Neural progenitor cell (in vitro differentiated cells): ENCODE data around the gene SPHKAP. TPM values are rescaled to one million over a fixed set of nuclear protein-coding genes. Genes with fewer than 3 reads are reported as not detected.

Experiments
- DNase-seq: peaks from one replicate; pipeline ENCODE4 v3.0.0-alpha.2; 2016; ENCODE audit warnings: low spot score
- H2AFZ ChIP-seq: fragments of 200-600 bp; sonication (generic); replicated peaks from 2 replicates; pipeline ENCODE4 v1.6.1; 2016; ENCODE audit warnings: antibody characterized with exemption
- H3F3A ChIP-seq: fragments of 200-600 bp; sonication (generic); 2 replicates; pipeline ENCODE4 v1.6.1; 2016; ENCODE audit warnings: antibody characterized with exemption, low read depth
- H3K27ac ChIP-seq: fragments of 200-600 bp; sonication (generic); 2 replicates; pipeline ENCODE4 v1.5.1; 2016; ENCODE audit warnings: mild to moderate bottlenecking
- H3K27me3 ChIP-seq: fragments of 200-600 bp; sonication (generic); 2 replicates; pipeline ENCODE4 v1.6.1; 2016; ENCODE audit warnings: mild to moderate bottlenecking, moderate library complexity
- H3K36me3 ChIP-seq: fragments of 200-600 bp; sonication (generic); 2 replicates; pipeline ENCODE4 v1.5.1; 2016
- H3K4me1 ChIP-seq: fragments of 200-600 bp; sonication (generic); 2 replicates; pipeline ENCODE4 v1.6.1; 2016; ENCODE audit warnings: mixed run types
- H3K4me2 ChIP-seq: fragments of 200-600 bp; sonication (generic); 2 replicates; pipeline ENCODE4 v1.6.1; 2016
- H3K4me3 ChIP-seq: fragments of 200-600 bp; sonication (generic); 2 replicates; pipeline ENCODE4 v1.5.1; 2016
- H3K79me2 ChIP-seq: fragments of 200-600 bp; sonication (generic); 2 replicates; pipeline ENCODE4 v1.6.1; 2016; ENCODE audit warnings: low read depth
- H3K9ac ChIP-seq: fragments of 200-600 bp; sonication (generic); 2 replicates; pipeline ENCODE4 v1.6.1; 2016
- H3K9me3 ChIP-seq: fragments of 200-600 bp; sonication (generic); 2 replicates; pipeline ENCODE4 v1.5.1; 2016; ENCODE audit warnings: low read depth
- H4K20me1 ChIP-seq: fragments of 200-600 bp; sonication (generic); 2 replicates; pipeline ENCODE4 v1.6.1; 2016; ENCODE audit warnings: low read depth
- H3K27ac Mint-ChIP-seq: 3 replicates; pipeline ENCODE4 v1.8.0; 2021; ENCODE audit warnings: mixed read lengths
- H3K27me3 Mint-ChIP-seq: 2 replicates; pipeline ENCODE4 v1.8.0; 2022; ENCODE audit warnings: low read depth, mild to moderate bottlenecking, inconsistent platforms, moderate library complexity, mixed read lengths; ENCODE audit not compliant: insufficient read depth
- H3K36me3 Mint-ChIP-seq: 3 replicates; pipeline ENCODE4 v1.8.0; 2021; ENCODE audit warnings: mixed read lengths
- H3K4me1 Mint-ChIP-seq: 3 replicates; pipeline ENCODE4 v1.8.0; 2021; ENCODE audit warnings: mixed read lengths
- H3K4me3 Mint-ChIP-seq: 3 replicates; pipeline ENCODE4 v1.8.0; 2021; ENCODE audit warnings: mild to moderate bottlenecking, moderate library complexity, mixed read lengths
- H3K9me3 Mint-ChIP-seq: 3 replicates; pipeline ENCODE4 v1.8.0; 2020; ENCODE audit warnings: mixed read lengths
- CTCF ChIP-seq: fragments of 200-600 bp; sonication (generic); IDR thresholded peaks from 2 replicates; pipeline ENCODE4 v1.5.1; 2017; ENCODE audit warnings: antibody characterized with exemption, mild to moderate bottlenecking
- EZH2 ChIP-seq: fragments of 200-600 bp; sonication (generic); IDR thresholded peaks from 2 replicates; pipeline ENCODE4 v1.6.1; 2017; ENCODE audit warnings: antibody characterized with exemption, mild to moderate bottlenecking, moderate library complexity
- EZH2phosphoT487 ChIP-seq: fragments of 200-600 bp; sonication (generic); IDR thresholded peaks from 2 replicates; pipeline ENCODE4 v1.6.1; 2017; ENCODE audit warnings: antibody characterized with exemption
- total RNA-seq: library from RNA; depleted of rRNA; stranded (reverse); fragments of >200 nt; gene quantifications from 2 replicates; pipeline ENCODE4 v1.2.3, GENCODE V29; 2015; ENCODE audit warnings: low replicate concordance

Gene SPHKAP
- total RNA-seq, 1 donor from 2014 or later, result not detected

GRCh38 chr2:228015741-228016140 lies 165.7 kb downstream of the SPHKAP start:
- Histone ChIP-seq H3K9ac (no peak overlapping the region), H3K4me2 (no peak overlapping the region), H4K20me1 (no peaks in the 10 kb centered on the region), H3F3A (no peaks in the 10 kb centered on the region), H3K36me3 (no peaks in the 10 kb centered on the region), H3K27ac (no peak overlapping the region), H3K27me3 (no peaks in the 10 kb centered on the region), H3K4me3 (no peak overlapping the region), H3K9me3 (no peaks in the 10 kb centered on the region), H3K4me1 (no peaks in the 10 kb centered on the region), H2AFZ (no peak overlapping the region), H3K79me2 (no peaks in the 10 kb centered on the region)
- Mint-ChIP-seq H3K4me3 (no peak overlapping the region), H3K27ac (no peak overlapping the region), H3K27me3 (no peaks in the 10 kb centered on the region), H3K36me3 (no peaks in the 10 kb centered on the region), H3K9me3 (no peaks in the 10 kb centered on the region), H3K4me1 (peaks cover 6% of the 10 kb centered on the region)
- no peak for TF ChIP-seq EZH2phosphoT487
- TF ChIP-seq EZH2, result no peak
- TF ChIP-seq CTCF, result no peak
- no peak for DNase-seq

- Mint-ChIP-seq H3K27ac (no peak overlapping the region), H3K36me3 (no peaks in the 10 kb centered on the region), H3K4me1 (no peaks in the 10 kb centered on the region), H3K4me3 (no peak overlapping the region), H3K9me3 (no peaks in the 10 kb centered on the region), H3K27me3 (peaks cover 6% of the 10 kb centered on the region)
- DNase-seq, result no peak
- Histone ChIP-seq H3K4me2 (no peak overlapping the region), H3K27me3 (no peaks in the 10 kb centered on the region), H3F3A (peaks cover 2% of the 10 kb centered on the region), H3K4me1 (peaks cover 9% of the 10 kb centered on the region), H3K9ac (no peak overlapping the region), H3K27ac (no peak overlapping the region), H2AFZ (no peak overlapping the region), H3K9me3 (no peaks in the 10 kb centered on the region), H4K20me1 (no peaks in the 10 kb centered on the region), H3K36me3 (no peaks in the 10 kb centered on the region), H3K4me3 (no peak overlapping the region), H3K79me2 (no peaks in the 10 kb centered on the region)
- TF ChIP-seq CTCF (no peak), EZH2phosphoT487 (no peak), EZH2 (no peak)
Observed at GRCh38 chr2:227996366-227996765, 185.1 kb downstream of the SPHKAP start.

- H3K4me2 ChIP-seq, result no peak overlapping the region
- no peaks in the 10 kb centered on the region for H3K4me1 Mint-ChIP-seq
- H3K4me3 ChIP-seq, result no peak overlapping the region
- no peaks in the 10 kb centered on the region for H3K27me3 ChIP-seq
- no peak overlapping the region for H2AFZ ChIP-seq
- TF ChIP-seq EZH2 (no peak), CTCF (no peak), EZH2phosphoT487 (no peak)
- H3K27ac Mint-ChIP-seq, result no peak overlapping the region
- H3K9ac ChIP-seq, result no peak overlapping the region
- H3K9me3 Mint-ChIP-seq, result no peaks in the 10 kb centered on the region
- no peaks in the 10 kb centered on the region for H3K79me2 ChIP-seq
- no peak for DNase-seq
- no peaks in the 10 kb centered on the region for H3K9me3 ChIP-seq
- H3K4me3 Mint-ChIP-seq, result no peak overlapping the region
- peaks cover 2% of the 10 kb centered on the region for H3F3A ChIP-seq
- peaks cover 9% of the 10 kb centered on the region for H3K4me1 ChIP-seq
- peaks cover 6% of the 10 kb centered on the region for H3K27me3 Mint-ChIP-seq
- H3K36me3 ChIP-seq, result no peaks in the 10 kb centered on the region
- no peaks in the 10 kb centered on the region for H4K20me1 ChIP-seq
- H3K36me3 Mint-ChIP-seq, result no peaks in the 10 kb centered on the region
- no peak overlapping the region for H3K27ac ChIP-seq
Observed at GRCh38 chr2:227990937-227991336, 190.6 kb downstream of the SPHKAP start.

GRCh38 chr2:227973241-227973640 lies 208.2 kb downstream of the SPHKAP start:
- Histone ChIP-seq H3K9me3 (no peaks in the 10 kb centered on the region), H3K9ac (no peak overlapping the region), H3K79me2 (no peaks in the 10 kb centered on the region), H3K4me1 (peaks cover 1% of the 10 kb centered on the region), H4K20me1 (no peaks in the 10 kb centered on the region), H3K4me3 (no peak overlapping the region), H2AFZ (no peak overlapping the region), H3K36me3 (no peaks in the 10 kb centered on the region), H3K27me3 (no peaks in the 10 kb centered on the region), H3K27ac (no peak overlapping the region), H3K4me2 (no peak overlapping the region), H3F3A (no peaks in the 10 kb centered on the region)
- Mint-ChIP-seq H3K4me3 (no peak overlapping the region), H3K27ac (no peak overlapping the region), H3K4me1 (no peaks in the 10 kb centered on the region), H3K9me3 (no peaks in the 10 kb centered on the region), H3K36me3 (no peaks in the 10 kb centered on the region), H3K27me3 (peaks cover 5% of the 10 kb centered on the region)
- TF ChIP-seq EZH2 (no peak), CTCF (no peak), EZH2phosphoT487 (no peak)
- no peak for DNase-seq
